GM06990 (cell line): Measurements from ENCODE around the gene IFTAP.
A peak's percentile ranks its signal among the peaks of the same experiment; 100 is the strongest.

ENCODE experiments used
- DNase-seq: peaks from one replicate; pipeline ENCODE4 v3.0.0-alpha.2; 2011; ENCODE audit not compliant: insufficient read length; ENCODE audit errors: extremely low read depth
- H3K27me3 ChIP-seq: replicated peaks from 2 replicates; pipeline ENCODE4 v1.6.0; 2011; ENCODE audit warnings: low read length; ENCODE audit not compliant: control insufficient read depth, insufficient read depth
- H3K36me3 ChIP-seq: 2 replicates; pipeline ENCODE4 v1.5.1; 2011; ENCODE audit warnings: low read length; ENCODE audit not compliant: control insufficient read depth, insufficient read depth
- H3K4me3 ChIP-seq: replicated peaks from 2 replicates; pipeline ENCODE4 v1.5.1; 2011; ENCODE audit warnings: low read depth, mild to moderate bottlenecking, control low read depth, low read length
- CTCF ChIP-seq: IDR thresholded peaks from 2 replicates; pipeline ENCODE4 v1.5.1; 2011; ENCODE audit warnings: low read length, control low read depth, mild to moderate bottlenecking, inconsistent platforms; ENCODE audit not compliant: insufficient read depth, poor library complexity, severe bottlenecking

Gene IFTAP

GRCh38 chr11:36695571-36695970 lies 101.3 kb downstream of the IFTAP start:
- no peak for TF ChIP-seq CTCF
- H3K36me3 ChIP-seq, result no peaks in the 10 kb centered on the region
- DNase-seq, result no peak
- H3K27me3 ChIP-seq, result no peaks in the 10 kb centered on the region
- no peak overlapping the region for H3K4me3 ChIP-seq

- DNase-seq, result no peak
- Histone ChIP-seq H3K36me3 (no peaks in the 10 kb centered on the region), H3K27me3 (no peaks in the 10 kb centered on the region), H3K4me3 (no peak overlapping the region)
- TF ChIP-seq CTCF, result no peak
These were observed 102.2 kb downstream of the IFTAP start for GRCh38 chr11:36696550-36696949.

- H3K27me3 ChIP-seq, result no peaks in the 10 kb centered on the region
- no peak for DNase-seq
- H3K4me3 ChIP-seq, result no peak overlapping the region
- H3K36me3 ChIP-seq, result no peaks in the 10 kb centered on the region
- no peak for TF ChIP-seq CTCF
These were observed 105.0 kb downstream of the IFTAP start for GRCh38 chr11:36699271-36699670.

GRCh38 chr11:36700246-36700645 lies 105.9 kb downstream of the IFTAP start:
- Histone ChIP-seq H3K4me3 (no peak overlapping the region), H3K27me3 (no peaks in the 10 kb centered on the region), H3K36me3 (no peaks in the 10 kb centered on the region)
- TF ChIP-seq CTCF, result no peak
- no peak for DNase-seq

- no peak overlapping the region for H3K4me3 ChIP-seq
- H3K36me3 ChIP-seq, result no peaks in the 10 kb centered on the region
- no peaks in the 10 kb centered on the region for H3K27me3 ChIP-seq
- TF ChIP-seq CTCF, result peak; percentile 75
- DNase-seq, result peak; percentile 40
These were observed 108.2 kb downstream of the IFTAP start for GRCh38 chr11:36702330-36703054.

GRCh38 chr11:36703055-36703404 lies 108.7 kb downstream of the IFTAP start:
- Histone ChIP-seq H3K36me3 (no peaks in the 10 kb centered on the region), H3K4me3 (no peak overlapping the region), H3K27me3 (no peaks in the 10 kb centered on the region)
- DNase-seq, result no peak
- TF ChIP-seq CTCF, result no peak
